Gastroesophageal sphincter (tissue), 3 donors: ENCODE measurements around the gene HACL1.

Experiments used
- CTCF ChIP-seq, 4 experiments: fragments of 200-600 bp in 2 of 4; fragments of 450-650 bp in 2 of 4; sonication (generic) in 1 of 4; IDR thresholded peaks; one replicate each; pipeline ENCODE4 v1.5.1; 2017 to 2019; ENCODE audit warnings: antibody characterized with exemption in 4 of 4, mild to moderate bottlenecking in 2 of 4, moderate library complexity in 2 of 4
- EP300 ChIP-seq: sonication (generic); formaldehyde crosslinking; IDR thresholded peaks from one replicate; pipeline ENCODE4 v1.6.1; 2017; ENCODE audit warnings: antibody characterized with exemption, mild to moderate bottlenecking
- POLR2A ChIP-seq, 2 donors: fragments of 450-650 bp; IDR thresholded peaks; one replicate each; pipeline ENCODE4 v1.6.1; 2017; ENCODE audit warnings: antibody characterized with exemption in 2 of 2, mild to moderate bottlenecking in 2 of 2, moderate library complexity in 1 of 2
- POLR2AphosphoS5 ChIP-seq: sonication (generic); formaldehyde crosslinking; IDR thresholded peaks from one replicate; pipeline ENCODE4 v1.6.1; 2017; ENCODE audit warnings: antibody characterized with exemption

GRCh38 chr3:15535732-15536131 lies 65.6 kb downstream of the HACL1 start:
- TF ChIP-seq CTCF (IDR thresholded peaks at IDR 0.05) (no peak), POLR2AphosphoS5 (no peak), POLR2A (IDR thresholded peaks at IDR 0.05) (no peak), EP300 (no peak)
